Tibial nerve (tissue), 3 donors: ENCODE measurements around the gene MLXIPL.

Experiments used
- POLR2A ChIP-seq, 2 donors: fragments of 450-650 bp; IDR thresholded peaks; one replicate each; pipeline ENCODE4 v1.6.1; 2017; ENCODE audit warnings: antibody characterized with exemption in 2 of 2, mild to moderate bottlenecking in 2 of 2, moderate library complexity in 2 of 2
- TF ChIP-seq, protein P1 (sequence below), 5 experiments: fragments of 200-600 bp in 3 of 5; fragments of 450-650 bp in 2 of 5; sonication (generic) in 3 of 5; IDR thresholded peaks; one replicate each; pipeline ENCODE4 v1.5.1; 2016 to 2019; ENCODE audit warnings: antibody characterized with exemption in 5 of 5, mild to moderate bottlenecking in 3 of 5, moderate library complexity in 2 of 5

DNA sequence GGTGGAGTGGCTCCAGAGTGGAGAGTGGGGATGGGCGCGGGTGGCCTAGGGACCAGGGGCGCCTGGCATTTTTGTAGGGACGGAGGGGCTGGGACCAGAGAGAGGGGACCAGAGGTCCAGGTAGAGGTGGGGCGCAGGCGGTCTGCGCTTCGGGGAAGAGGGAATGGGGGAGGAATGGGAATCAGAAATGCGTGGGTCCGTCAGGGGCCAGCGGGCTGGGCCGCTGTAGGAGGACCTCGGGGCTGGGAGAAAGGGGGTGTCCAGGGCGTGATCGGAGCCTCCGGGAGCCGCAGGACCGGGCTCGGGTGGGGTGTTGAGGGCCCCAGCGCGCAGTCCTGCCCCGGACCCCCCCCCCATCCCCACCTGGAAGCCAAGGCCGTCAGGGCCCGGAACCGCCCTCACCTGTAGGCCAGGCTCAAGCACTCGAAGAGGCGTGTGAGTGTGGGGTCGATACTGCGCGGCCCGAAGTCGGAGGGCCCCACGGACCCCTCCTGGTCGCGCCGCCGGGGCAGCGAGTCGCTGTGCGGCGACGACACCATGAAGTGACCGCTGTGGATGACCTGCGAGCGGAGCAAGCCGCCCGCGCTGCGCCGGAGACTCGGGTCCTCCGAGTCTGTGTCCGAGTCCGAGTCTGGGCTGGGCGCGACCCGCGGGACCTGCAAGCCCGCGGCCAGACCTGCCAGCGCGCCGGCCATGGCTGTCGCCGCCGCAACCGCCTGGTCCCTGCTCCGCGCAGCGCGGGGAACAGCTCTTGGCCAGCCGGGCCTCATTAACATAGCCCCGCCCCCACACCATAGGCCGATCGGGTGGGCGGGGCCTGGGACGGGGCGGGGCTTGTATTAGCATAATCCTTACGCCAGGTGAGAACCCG is at the start of gene MLXIPL:
- TF ChIP-seq, protein P1, sequence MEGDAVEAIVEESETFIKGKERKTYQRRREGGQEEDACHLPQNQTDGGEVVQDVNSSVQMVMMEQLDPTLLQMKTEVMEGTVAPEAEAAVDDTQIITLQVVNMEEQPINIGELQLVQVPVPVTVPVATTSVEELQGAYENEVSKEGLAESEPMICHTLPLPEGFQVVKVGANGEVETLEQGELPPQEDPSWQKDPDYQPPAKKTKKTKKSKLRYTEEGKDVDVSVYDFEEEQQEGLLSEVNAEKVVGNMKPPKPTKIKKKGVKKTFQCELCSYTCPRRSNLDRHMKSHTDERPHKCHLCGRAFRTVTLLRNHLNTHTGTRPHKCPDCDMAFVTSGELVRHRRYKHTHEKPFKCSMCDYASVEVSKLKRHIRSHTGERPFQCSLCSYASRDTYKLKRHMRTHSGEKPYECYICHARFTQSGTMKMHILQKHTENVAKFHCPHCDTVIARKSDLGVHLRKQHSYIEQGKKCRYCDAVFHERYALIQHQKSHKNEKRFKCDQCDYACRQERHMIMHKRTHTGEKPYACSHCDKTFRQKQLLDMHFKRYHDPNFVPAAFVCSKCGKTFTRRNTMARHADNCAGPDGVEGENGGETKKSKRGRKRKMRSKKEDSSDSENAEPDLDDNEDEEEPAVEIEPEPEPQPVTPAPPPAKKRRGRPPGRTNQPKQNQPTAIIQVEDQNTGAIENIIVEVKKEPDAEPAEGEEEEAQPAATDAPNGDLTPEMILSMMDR (IDR thresholded peaks at IDR 0.05), result no peak
- no peak for TF ChIP-seq POLR2A (IDR thresholded peaks at IDR 0.05)
